Activated B cell treated with CpG ODN at 0.5 μM for 24 hours (primary cell): Measurements from ENCODE around the gene NME4. TPM values are rescaled to one million over a fixed set of nuclear protein-coding genes. Genes with fewer than 3 reads are reported as not detected.
"Not testable (repeated sequence)": the region's sequence is repeated elsewhere in the genome, so short reads cannot be mapped to it uniquely, and the experiment has no call there.

Experiments
- ATAC-seq: fragments of 200-7000 bp; cut with Tn5 transposase; one replicate; pipeline ENCODE4 v1.10.0; 2021; ENCODE audit warnings: low read depth, mild to moderate bottlenecking, moderate library complexity
- CTCF ChIA-PET: fragments of 350-600 bp; sonication (Branson Sonifier 250); formaldehyde crosslinking; loops from one replicate; lab custom pipeline; 2021; ENCODE audit warnings: antibody characterized with exemption; lab: Charles Lee
- POLR2A ChIA-PET: fragments of 350-600 bp; sonication (Branson Sonifier 250); formaldehyde crosslinking; loops from one replicate; lab custom pipeline; 2021; ENCODE audit warnings: antibody characterized with exemption; lab: Charles Lee
- DNase-seq: peaks from one replicate; pipeline ENCODE4 v3.0.0; 2022
- H3K27ac Mint-ChIP-seq: one replicate; pipeline ENCODE4 v1.8.0; 2020; ENCODE audit warnings: mixed read lengths
- H3K27me3 Mint-ChIP-seq: one replicate; pipeline ENCODE4 v1.8.0; 2021; ENCODE audit warnings: mixed read lengths
- H3K36me3 Mint-ChIP-seq: one replicate; pipeline ENCODE4 v1.8.0; 2021; ENCODE audit warnings: low read depth, mixed read lengths
- H3K4me1 Mint-ChIP-seq: one replicate; pipeline ENCODE4 v1.8.0; 2021; ENCODE audit warnings: mixed read lengths
- H3K4me3 Mint-ChIP-seq: one replicate; pipeline ENCODE4 v1.8.0; 2020; ENCODE audit warnings: mild to moderate bottlenecking, mixed read lengths
- H3K9me3 Mint-ChIP-seq: one replicate; pipeline ENCODE4 v1.8.0; 2020; ENCODE audit warnings: mixed read lengths
- CTCF ChIP-seq: fragments of 200-600 bp; IDR thresholded peaks from one replicate; pipeline ENCODE4 v1.8.0; 2022; ENCODE audit warnings: antibody characterized with exemption, mild to moderate bottlenecking
- intact Hi-C: fragments of 100-400 bp; cut with micrococcal nuclease; formaldehyde crosslinking; loops from one replicate; pipeline ENCODE4 v1.15.1; 2024
- total RNA-seq: library from RNA; stranded (reverse); gene quantifications from 2 replicates; pipeline ENCODE4 v1.2.3, GENCODE V29; 2022

Gene NME4
- total RNA-seq, 1 donor from 2014 or later: 29.9 TPM

DNA sequence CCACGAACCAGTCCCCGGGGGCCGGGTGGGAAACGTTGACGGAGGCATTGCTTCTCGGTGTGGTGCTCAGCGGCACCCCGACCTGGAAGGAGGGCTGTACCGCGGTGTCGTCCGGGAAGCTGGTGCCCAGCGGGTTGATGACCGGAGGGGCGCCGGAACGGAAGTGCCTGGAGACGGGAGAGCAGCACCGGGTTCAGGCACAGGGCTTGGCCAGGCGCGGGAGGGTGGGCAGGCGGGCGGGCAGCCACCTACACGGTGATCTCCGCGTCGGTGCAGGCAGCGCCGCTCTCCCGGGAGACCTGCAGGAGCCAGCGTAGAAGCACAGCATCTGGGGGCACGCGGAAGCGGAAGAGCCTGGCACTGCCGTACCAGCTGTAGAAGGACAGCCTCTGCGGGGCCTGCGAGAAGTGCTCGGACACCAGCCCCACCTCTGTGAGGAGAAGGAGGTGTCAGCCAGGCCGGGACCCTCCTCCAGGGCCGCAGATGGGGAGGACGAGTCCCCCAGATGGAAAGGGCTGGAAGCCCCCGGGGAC, 19.5 kb upstream of the NME4 start:
- Mint-ChIP-seq H3K4me3 (no peak overlapping the region), H3K27ac (no peak overlapping the region)
- no peak for DNase-seq

GRCh38 chr16:378113-378820, 18.7 kb upstream of the NME4 start:
- H3K27ac Mint-ChIP-seq, ATAC-seq, intact Hi-C loops: not testable (repeated sequence)

More for the DNA sequence above, 19.5 kb upstream of the NME4 start:
- intact Hi-C loops: no loop called here
- Mint-ChIP-seq H3K4me1 (peaks cover 11% of the 10 kb centered on the region), H3K36me3 (peaks cover 12% of the 10 kb centered on the region), H3K27me3 (no peaks in the 10 kb centered on the region), H3K9me3 (no peaks in the 10 kb centered on the region)
- no peak for TF ChIP-seq CTCF
- no peak for ATAC-seq
- ChIA-PET POLR2A (no interaction called here), CTCF (no interaction called here)

GRCh38 chr16:378821-379182, 18.2 kb upstream of the NME4 start:
- DNase-seq (no peak), ATAC-seq (no peak)
- H3K27me3 Mint-ChIP-seq: no peaks in the 10 kb centered on the region
- peaks cover 24% of the 10 kb centered on the region for H3K4me1 Mint-ChIP-seq
- intact Hi-C loops: no loop called here
- CTCF ChIA-PET: no interaction called here
- peaks cover 5% of the 10 kb centered on the region for H3K36me3 Mint-ChIP-seq
- TF ChIP-seq CTCF: no peak
- H3K9me3 Mint-ChIP-seq: no peaks in the 10 kb centered on the region
- H3K27ac Mint-ChIP-seq: no peak overlapping the region
- POLR2A ChIA-PET: no interaction called here
- H3K4me3 Mint-ChIP-seq: no peak overlapping the region

More at GRCh38 chr16:378113-378820, 18.7 kb upstream of the NME4 start:
- H3K27me3 Mint-ChIP-seq, H3K36me3 Mint-ChIP-seq, POLR2A ChIA-PET, H3K4me3 Mint-ChIP-seq, H3K9me3 Mint-ChIP-seq, DNase-seq, CTCF ChIA-PET: not testable (repeated sequence)
- H3K4me1 Mint-ChIP-seq: peaks cover 19% of the 10 kb centered on the region

- DNase-seq: no peak
- no peak for ATAC-seq
- intact Hi-C loops: no loop called here
- ChIA-PET POLR2A (interaction anchor here (3.3 to 5.0 kb wide), 2 partner anchors 8 to 27 kb away, joined by 14 to 61 read pairs; partner anchors contain the start of genes AXIN1 and MRPL28), CTCF (no interaction called here)
- Mint-ChIP-seq H3K9me3 (no peaks in the 10 kb centered on the region), H3K27me3 (no peaks in the 10 kb centered on the region), H3K4me1 (peaks cover 30% of the 10 kb centered on the region), H3K36me3 (peaks cover 2% of the 10 kb centered on the region), H3K4me3 (no peak overlapping the region), H3K27ac (no peak overlapping the region)
- TF ChIP-seq CTCF: no peak
Measured at GRCh38 chr16:379183-379960, 17.6 kb upstream of the NME4 start.

- no peak for DNase-seq
- CTCF ChIA-PET: interaction anchor here (1.2 kb wide), 1 partner anchor 21 kb away, joined by 4 read pairs; the partner anchor contains the start of gene DECR2
- Mint-ChIP-seq H3K27me3 (no peaks in the 10 kb centered on the region), H3K9me3 (no peaks in the 10 kb centered on the region), H3K27ac (no peak overlapping the region), H3K4me1 (peaks cover 31% of the 10 kb centered on the region), H3K36me3 (no peaks in the 10 kb centered on the region), H3K4me3 (peak overlapping the region; percentile 74)
- no peak for TF ChIP-seq CTCF
- intact Hi-C loops: loop anchor here (5.0 kb wide), 1 partner anchor 147 kb away; the partner anchor contains the start of gene CAPN15
- POLR2A ChIA-PET: interaction anchor here (1.2 to 5.0 kb wide), 4 partner anchors 9 to 28 kb away, joined by 3 to 61 read pairs (median 34); partner anchors contain the start of genes AXIN1, DECR2 and MRPL28
- ATAC-seq: no peak
Measured at GRCh38 chr16:379961-380761, 16.8 kb upstream of the NME4 start.
